PFSK-1 (cell line): ENCODE measurements around the gene PBX3.

ENCODE experiments used
- FOXP2 ChIP-seq: optimal IDR thresholded peaks from 2 replicates; pipeline ENCODE3; 2011; ENCODE audit warnings: borderline replicate concordance, control low read depth, inconsistent platforms; ENCODE audit not compliant: insufficient read depth; ENCODE audit errors: extremely low read length, extremely low read depth
- POLR2AphosphoS5 ChIP-seq: IDR thresholded peaks from 2 replicates; pipeline ENCODE4 v1.6.1; 2012; ENCODE audit warnings: low read depth, mild to moderate bottlenecking, control low read depth, low read length, moderate library complexity
- SIN3A ChIP-seq: IDR thresholded peaks from 2 replicates; pipeline ENCODE4 v1.6.1; 2012; ENCODE audit warnings: mild to moderate bottlenecking, low read length, moderate library complexity, borderline replicate concordance; ENCODE audit not compliant: insufficient read depth
- TAF1 ChIP-seq: IDR thresholded peaks from 2 replicates; pipeline ENCODE4 v1.6.1; 2012; ENCODE audit warnings: low read length, control low read depth, borderline replicate concordance; ENCODE audit not compliant: insufficient read depth
- TF ChIP-seq, protein P1 (sequence below), 2 experiments: IDR thresholded peaks; 2 replicates each; pipeline versions ENCODE4 v1.6.1 to v1.8.0; 2011 to 2012; ENCODE audit warnings: low read depth in 2 of 2, low read length in 2 of 2, control low read depth in 1 of 2, inconsistent platforms in 1 of 2, mild to moderate bottlenecking in 1 of 2, moderate library complexity in 1 of 2; ENCODE audit not compliant: insufficient read depth in 1 of 2

PBX3 gene

DNA sequence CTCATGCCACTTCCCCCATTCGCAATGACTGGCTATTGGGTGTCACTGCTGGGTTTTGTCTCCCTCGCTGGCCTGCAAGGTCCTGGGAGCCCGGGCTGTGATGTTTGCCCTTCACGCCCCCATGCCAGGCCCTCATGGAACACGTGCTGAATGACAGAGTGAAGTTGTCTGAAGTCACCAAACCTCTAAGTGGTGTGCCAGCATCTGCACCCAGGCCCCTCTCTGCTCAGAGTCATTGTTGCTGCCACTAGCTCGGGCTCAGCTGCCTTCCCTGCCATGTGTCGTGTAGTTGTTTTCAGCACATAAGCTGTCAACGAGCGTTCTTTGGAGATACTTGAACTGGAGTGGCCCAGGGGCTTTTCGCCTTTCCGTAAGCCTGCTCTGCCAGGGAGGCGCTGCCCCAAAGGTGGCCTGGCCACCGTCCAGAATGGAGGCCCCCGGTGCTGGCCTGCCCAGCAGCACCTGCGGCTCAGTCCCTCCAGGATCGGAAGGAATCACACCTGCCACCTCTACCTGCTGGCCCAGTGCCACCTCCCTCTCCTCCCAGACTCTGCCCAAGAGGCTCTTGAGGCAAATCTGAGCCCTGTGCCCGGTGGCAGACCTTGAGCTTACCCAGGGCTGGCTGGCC, 250.1 kb downstream of the PBX3 start:
- no peak for TF ChIP-seq FOXP2
- no peak for TF ChIP-seq SIN3A
- TF ChIP-seq POLR2AphosphoS5: no peak
- TF ChIP-seq, protein P1, sequence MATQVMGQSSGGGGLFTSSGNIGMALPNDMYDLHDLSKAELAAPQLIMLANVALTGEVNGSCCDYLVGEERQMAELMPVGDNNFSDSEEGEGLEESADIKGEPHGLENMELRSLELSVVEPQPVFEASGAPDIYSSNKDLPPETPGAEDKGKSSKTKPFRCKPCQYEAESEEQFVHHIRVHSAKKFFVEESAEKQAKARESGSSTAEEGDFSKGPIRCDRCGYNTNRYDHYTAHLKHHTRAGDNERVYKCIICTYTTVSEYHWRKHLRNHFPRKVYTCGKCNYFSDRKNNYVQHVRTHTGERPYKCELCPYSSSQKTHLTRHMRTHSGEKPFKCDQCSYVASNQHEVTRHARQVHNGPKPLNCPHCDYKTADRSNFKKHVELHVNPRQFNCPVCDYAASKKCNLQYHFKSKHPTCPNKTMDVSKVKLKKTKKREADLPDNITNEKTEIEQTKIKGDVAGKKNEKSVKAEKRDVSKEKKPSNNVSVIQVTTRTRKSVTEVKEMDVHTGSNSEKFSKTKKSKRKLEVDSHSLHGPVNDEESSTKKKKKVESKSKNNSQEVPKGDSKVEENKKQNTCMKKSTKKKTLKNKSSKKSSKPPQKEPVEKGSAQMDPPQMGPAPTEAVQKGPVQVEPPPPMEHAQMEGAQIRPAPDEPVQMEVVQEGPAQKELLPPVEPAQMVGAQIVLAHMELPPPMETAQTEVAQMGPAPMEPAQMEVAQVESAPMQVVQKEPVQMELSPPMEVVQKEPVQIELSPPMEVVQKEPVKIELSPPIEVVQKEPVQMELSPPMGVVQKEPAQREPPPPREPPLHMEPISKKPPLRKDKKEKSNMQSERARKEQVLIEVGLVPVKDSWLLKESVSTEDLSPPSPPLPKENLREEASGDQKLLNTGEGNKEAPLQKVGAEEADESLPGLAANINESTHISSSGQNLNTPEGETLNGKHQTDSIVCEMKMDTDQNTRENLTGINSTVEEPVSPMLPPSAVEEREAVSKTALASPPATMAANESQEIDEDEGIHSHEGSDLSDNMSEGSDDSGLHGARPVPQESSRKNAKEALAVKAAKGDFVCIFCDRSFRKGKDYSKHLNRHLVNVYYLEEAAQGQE (IDR thresholded peaks at IDR 0.05; ENCODE audit: insufficient read depth in 1 of 2, low read depth in 2 of 2, low read length in 2 of 2): no peak
- TF ChIP-seq TAF1: no peak

DNA sequence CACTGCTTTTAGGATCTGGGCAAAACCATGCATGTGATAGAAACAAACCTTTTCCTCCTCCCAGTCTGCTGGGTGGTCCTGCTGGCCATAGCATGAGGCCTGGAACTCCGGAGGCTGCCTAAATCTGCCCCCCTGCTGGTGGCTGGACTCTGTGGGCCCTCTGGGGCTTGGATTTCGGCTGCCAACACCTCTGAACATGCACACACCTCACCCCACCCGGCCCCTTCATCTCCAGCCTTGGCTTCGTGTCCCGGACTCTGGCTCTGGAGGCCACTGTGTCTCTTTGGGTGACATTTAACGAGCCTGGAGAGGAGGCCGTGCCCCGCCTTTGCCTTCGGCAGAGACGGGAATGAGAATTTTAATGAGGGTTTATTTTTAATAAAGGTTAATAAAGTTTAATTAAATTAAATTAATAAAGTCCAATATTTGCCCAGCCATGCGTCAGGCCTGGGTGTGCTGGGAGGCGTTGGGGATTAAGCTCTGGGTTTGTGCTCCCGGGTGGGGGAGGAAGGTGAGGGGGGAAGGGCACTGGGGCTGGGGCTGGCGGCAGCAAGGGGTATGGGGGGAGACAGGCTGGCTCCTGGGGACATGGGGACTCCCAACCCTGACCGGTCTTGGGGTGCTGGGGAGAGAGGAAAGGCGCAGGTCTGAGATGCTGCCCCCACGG, 251.8 kb downstream of the PBX3 start:
- TF ChIP-seq FOXP2 (no peak), TAF1 (no peak), POLR2AphosphoS5 (no peak), SIN3A (no peak)
- TF ChIP-seq, protein P1 (IDR thresholded peaks at IDR 0.05; ENCODE audit: insufficient read depth in 1 of 2, low read depth in 2 of 2, low read length in 2 of 2): no peak

DNA sequence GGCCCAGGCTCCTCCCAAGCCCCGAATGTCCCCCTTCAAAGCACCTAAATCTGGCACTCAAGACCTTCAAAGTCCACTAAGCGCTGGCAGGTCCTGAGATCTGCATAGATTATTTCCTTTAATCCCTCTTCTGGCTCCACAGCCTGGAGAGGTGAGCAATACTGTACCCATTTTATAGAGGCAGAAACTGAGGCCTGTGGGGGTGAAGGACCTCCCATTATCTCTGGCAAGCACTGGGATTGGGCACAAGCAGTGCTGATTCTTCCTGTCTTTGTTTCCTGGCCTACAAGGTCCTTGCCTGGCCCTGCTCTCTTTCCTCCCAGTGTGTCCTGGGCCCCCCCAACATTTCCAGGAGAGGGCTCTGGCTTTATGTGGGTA, 252.3 kb downstream of the PBX3 start:
- no peak for TF ChIP-seq POLR2AphosphoS5

DNA sequence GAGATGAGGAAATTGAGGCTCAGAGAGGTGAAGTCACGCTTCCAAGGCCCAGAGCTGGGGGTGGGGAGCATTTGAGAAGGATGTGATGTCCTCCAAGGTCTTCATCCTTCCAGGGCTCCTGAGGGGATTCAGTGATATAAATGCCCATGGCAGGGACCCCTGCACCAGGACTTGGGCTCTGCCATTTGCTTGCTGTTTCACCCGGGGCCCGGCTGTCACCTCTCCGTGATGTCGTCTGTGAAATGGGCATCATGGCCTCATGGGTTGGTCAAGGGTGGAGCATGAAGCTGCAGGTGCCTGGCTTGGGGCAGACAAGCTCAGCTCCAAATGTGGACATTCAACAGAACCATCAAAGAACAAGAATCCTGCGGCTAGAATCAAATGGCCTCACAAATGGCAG, 253.1 kb downstream of the PBX3 start:
- TF ChIP-seq TAF1 (no peak), POLR2AphosphoS5 (no peak), FOXP2 (no peak), SIN3A (no peak)
- TF ChIP-seq, protein P1 (IDR thresholded peaks at IDR 0.05; ENCODE audit: insufficient read depth in 1 of 2, low read depth in 2 of 2, low read length in 2 of 2): no peak

DNA sequence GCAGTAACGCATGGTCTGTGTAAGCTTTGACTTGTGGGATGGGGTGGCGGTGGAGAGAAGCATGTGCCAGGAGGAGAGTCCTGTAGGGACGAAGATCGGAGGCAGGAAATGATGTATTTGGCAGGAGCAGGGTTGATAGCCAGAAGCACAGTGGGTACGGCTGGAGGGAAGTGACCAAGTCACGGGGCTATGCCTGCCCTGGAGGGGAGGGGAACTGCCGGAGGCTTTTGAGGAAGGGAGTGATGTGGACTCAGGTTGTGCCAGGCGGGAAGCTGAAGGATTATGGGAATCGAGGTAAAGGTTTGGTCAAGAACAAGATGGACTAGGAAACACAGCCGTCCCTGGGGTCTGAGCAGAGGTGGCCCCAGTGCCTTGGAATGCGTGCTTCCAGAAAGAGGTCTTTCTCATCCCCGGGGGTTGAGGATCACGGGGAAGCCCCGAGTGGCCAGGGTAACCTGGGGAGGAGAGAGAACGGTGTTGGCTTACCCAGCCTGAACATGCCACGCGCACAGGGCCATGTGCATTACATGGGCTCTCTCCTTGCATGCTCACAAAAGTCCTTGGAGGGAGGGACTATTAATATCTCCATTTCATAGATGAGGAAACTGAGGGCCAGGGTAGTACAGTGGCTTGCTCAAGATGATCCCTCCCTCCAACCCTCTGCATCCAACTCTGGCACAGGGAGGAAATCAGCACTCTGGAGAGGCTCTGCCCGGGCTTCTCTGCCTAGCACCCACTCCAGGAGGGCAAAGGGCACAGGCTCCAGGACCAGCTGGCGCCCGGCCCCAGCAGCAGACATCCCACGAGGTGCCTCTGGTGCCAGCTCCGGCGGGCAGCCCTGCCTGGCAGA, 253.8 kb downstream of the PBX3 start:
- TF ChIP-seq POLR2AphosphoS5 (no peak), SIN3A (no peak)
- TF ChIP-seq, protein P1 (IDR thresholded peaks at IDR 0.05; ENCODE audit: insufficient read depth in 1 of 2, low read depth in 2 of 2, low read length in 2 of 2): no peak
